ENCODE measurements around the gene PRPF40B.

PRPF40B gene

GRCh38 chr12:49626169-49626835, 2.9 kb downstream of the PRPF40B start:
- DNase-seq (ENCODE audit: low read depth), result no peak
- H3K4me3 ChIP-seq (ENCODE audit: low read depth, low read length), result no peak overlapping the region
- TF ChIP-seq MAX (IDR thresholded peaks at IDR 0.05; ENCODE audit: low read depth, low read length), result no peak
- no peak for TF ChIP-seq POLR2A (IDR thresholded peaks at IDR 0.05; ENCODE audit: extremely low read depth, insufficient read length)
- TF ChIP-seq MYC (IDR thresholded peaks at IDR 0.05; ENCODE audit: low read depth, low read length), result no peak
- no peak for TF ChIP-seq CTCF (IDR thresholded peaks at IDR 0.05; ENCODE audit: low read depth, low read length)

GRCh38 chr12:49626836-49627235, 3.5 kb downstream of the PRPF40B start:
- no peak overlapping the region for H3K4me3 ChIP-seq (ENCODE audit: low read depth, low read length)
- TF ChIP-seq MAX (IDR thresholded peaks at IDR 0.05; ENCODE audit: low read depth, low read length), result no peak
- no peak for TF ChIP-seq POLR2A (IDR thresholded peaks at IDR 0.05; ENCODE audit: extremely low read depth, insufficient read length)
- no peak for TF ChIP-seq MYC (IDR thresholded peaks at IDR 0.05; ENCODE audit: low read depth, low read length)
- no peak for TF ChIP-seq CTCF (IDR thresholded peaks at IDR 0.05; ENCODE audit: low read depth, low read length)
- DNase-seq (ENCODE audit: low read depth), result no peak

GRCh38 chr12:49627752-49628360, 4.5 kb downstream of the PRPF40B start:
- H3K4me3 ChIP-seq (ENCODE audit: low read depth, low read length), result no peak overlapping the region
- TF ChIP-seq POLR2A (IDR thresholded peaks at IDR 0.05; ENCODE audit: extremely low read depth, insufficient read length), result no peak
- TF ChIP-seq MYC (IDR thresholded peaks at IDR 0.05; ENCODE audit: low read depth, low read length), result no peak
- TF ChIP-seq MAX (IDR thresholded peaks at IDR 0.05; ENCODE audit: low read depth, low read length), result no peak
- no peak for TF ChIP-seq CTCF (IDR thresholded peaks at IDR 0.05; ENCODE audit: low read depth, low read length)

GRCh38 chr12:49631336-49631907, 8.1 kb downstream of the PRPF40B start:
- no peak for DNase-seq (ENCODE audit: low read depth)
- TF ChIP-seq POLR2A (IDR thresholded peaks at IDR 0.05; ENCODE audit: extremely low read depth, insufficient read length) (no peak), MYC (IDR thresholded peaks at IDR 0.05; ENCODE audit: low read depth, low read length) (no peak), CTCF (IDR thresholded peaks at IDR 0.05; ENCODE audit: low read depth, low read length) (no peak), MAX (IDR thresholded peaks at IDR 0.05; ENCODE audit: low read depth, low read length) (no peak)
- H3K4me3 ChIP-seq (ENCODE audit: low read depth, low read length), result no peak overlapping the region

More at GRCh38 chr12:49627752-49628360, 4.5 kb downstream of the PRPF40B start:
- no peak for DNase-seq (ENCODE audit: low read depth)

- TF ChIP-seq MAX (IDR thresholded peaks at IDR 0.05; ENCODE audit: low read depth, low read length) (no peak), POLR2A (IDR thresholded peaks at IDR 0.05; ENCODE audit: extremely low read depth, insufficient read length) (no peak), MYC (IDR thresholded peaks at IDR 0.05; ENCODE audit: low read depth, low read length) (no peak), CTCF (IDR thresholded peaks at IDR 0.05; ENCODE audit: low read depth, low read length) (no peak)
- no peak overlapping the region for H3K4me3 ChIP-seq (ENCODE audit: low read depth, low read length)
- no peak for DNase-seq (ENCODE audit: low read depth)
Measured at GRCh38 chr12:49632401-49632800, 9.0 kb downstream of the PRPF40B start.
